B cell (primary cell): ENCODE measurements around the gene MYL12B. TPM values are rescaled to one million over a fixed set of nuclear protein-coding genes. Genes with fewer than 3 reads are reported as not detected.

Experiments
- ATAC-seq: fragments of 200-7000 bp; cut with Tn5 transposase; one replicate; pipeline ENCODE4 v1.10.0; 2021; ENCODE audit warnings: low read depth, mild to moderate bottlenecking, moderate number of reproducible peaks, moderate library complexity
- CTCF ChIA-PET: fragments of 350-600 bp; sonication (Branson Sonifier 250); formaldehyde crosslinking; loops from one replicate; lab custom pipeline; 2021; ENCODE audit warnings: antibody characterized with exemption, inconsistent platforms; lab: Charles Lee
- POLR2A ChIA-PET: fragments of 350-600 bp; sonication (Branson Sonifier 250); formaldehyde crosslinking; loops from one replicate; lab custom pipeline; 2021; ENCODE audit warnings: antibody characterized with exemption; lab: Charles Lee
- DNase-seq: peaks from one replicate; pipeline ENCODE4 v3.0.0; 2013
- H2AFZ ChIP-seq: 2 replicates; pipeline ENCODE4 v1.6.1; 2012; ENCODE audit warnings: mild to moderate bottlenecking, low read depth, low read length; ENCODE audit not compliant: insufficient read depth, poor library complexity, severe bottlenecking
- H3K27ac ChIP-seq, 2 donors: 1 replicate in 1 of 2; 2 replicates in 1 of 2; pipeline ENCODE4 v1.5.1; 2012 to 2013; ENCODE audit warnings: low read length in 2 of 2, mild to moderate bottlenecking in 2 of 2, moderate library complexity in 1 of 2
- H3K27me3 ChIP-seq, 4 experiments: fragments of 200-600 bp in 1 of 4; sonication (generic) in 1 of 4; replicated peaks in 1 of 4; 1 replicate in 2 of 4; 2 replicates in 2 of 4; pipeline versions ENCODE4 v1.6.1 to v1.7.0; 2013 to 2016; ENCODE audit warnings: low read length in 3 of 4, mild to moderate bottlenecking in 2 of 4, mixed read lengths in 1 of 4, moderate library complexity in 1 of 4; ENCODE audit not compliant: insufficient read depth in 4 of 4, control insufficient read depth in 3 of 4; ENCODE audit errors: control extremely low read depth in 1 of 4
- H3K36me3 ChIP-seq, 2 experiments: replicated peaks in 1 of 2; 1 replicate in 1 of 2; 2 replicates in 1 of 2; pipeline versions ENCODE4 v1.6.1 to v1.7.1; 2013; ENCODE audit warnings: low read length in 1 of 2; ENCODE audit not compliant: insufficient read depth in 2 of 2, control insufficient read depth in 1 of 2; ENCODE audit errors: control extremely low read depth in 1 of 2, extremely low read depth in 1 of 2
- H3K4me1 ChIP-seq, 2 donors: fragments of 200-600 bp in 1 of 2; sonication (generic) in 1 of 2; 1 replicate in 1 of 2; 2 replicates in 1 of 2; pipeline versions ENCODE4 v1.5.1 to v1.6.1; 2013 to 2017; ENCODE audit warnings: low read length in 2 of 2; ENCODE audit not compliant: control insufficient read depth in 2 of 2, insufficient read depth in 2 of 2
- H3K4me2 ChIP-seq: replicated peaks from 2 replicates; pipeline ENCODE3; 2012; ENCODE audit warnings: mild to moderate bottlenecking, low read depth, low read length; ENCODE audit not compliant: poor library complexity, severe bottlenecking
- H3K4me3 ChIP-seq, 5 experiments: fragments of 200-600 bp in 1 of 5; sonication (generic) in 1 of 5; 1 replicate in 3 of 5; 2 replicates in 2 of 5; pipeline versions ENCODE4 v1.5.1 to v1.7.0; 2011 to 2016; ENCODE audit warnings: low read length in 4 of 5, mild to moderate bottlenecking in 4 of 5, low read depth in 2 of 5, control low read depth in 1 of 5, moderate library complexity in 1 of 5; ENCODE audit not compliant: insufficient read depth in 1 of 5; ENCODE audit errors: control extremely low read depth in 1 of 5, extremely low read depth in 1 of 5
- H3K79me2 ChIP-seq: fragments of 200-600 bp; sonication (generic); one replicate; pipeline ENCODE4 v1.6.0; 2016; ENCODE audit warnings: low read length; ENCODE audit not compliant: control insufficient read depth, insufficient read depth
- H3K9ac ChIP-seq: fragments of 200-600 bp; sonication (generic); 2 replicates; pipeline ENCODE4 v1.6.1; 2017; ENCODE audit warnings: mild to moderate bottlenecking, low read length, moderate library complexity
- H3K9me3 ChIP-seq, 3 donors: one replicate each; pipeline versions ENCODE4 v1.6.1 to v1.7.1; 2013; ENCODE audit warnings: low read length in 2 of 3; ENCODE audit not compliant: control insufficient read depth in 2 of 3, insufficient read depth in 1 of 3; ENCODE audit errors: control extremely low read depth in 1 of 3
- H4K20me1 ChIP-seq: 2 replicates; pipeline ENCODE4 v1.6.0; 2012; ENCODE audit warnings: mild to moderate bottlenecking, low read length; ENCODE audit not compliant: insufficient read depth, control insufficient read depth, poor library complexity, severe bottlenecking
- H3K27ac Mint-ChIP-seq: one replicate; pipeline ENCODE4 v1.8.0; 2021; ENCODE audit warnings: mixed read lengths
- H3K27me3 Mint-ChIP-seq: one replicate; pipeline ENCODE4 v1.8.0; 2021; ENCODE audit warnings: mixed read lengths
- H3K4me1 Mint-ChIP-seq: one replicate; pipeline ENCODE4 v1.8.0; 2021; ENCODE audit warnings: mixed read lengths
- H3K4me3 Mint-ChIP-seq: one replicate; pipeline ENCODE4 v1.8.0; 2021; ENCODE audit warnings: mixed read lengths
- H3K9me3 Mint-ChIP-seq: one replicate; pipeline ENCODE4 v1.8.0; 2022; ENCODE audit warnings: mixed read lengths; ENCODE audit not compliant: insufficient read depth
- EZH2 ChIP-seq: IDR thresholded peaks from 2 replicates; pipeline ENCODE4 v1.6.1; 2012; ENCODE audit warnings: borderline replicate concordance, low read depth, mild to moderate bottlenecking, moderate library complexity, low read length; ENCODE audit not compliant: insufficient read depth, poor library complexity, severe bottlenecking
- WGBS: methylation state at CpG from one replicate; pipeline ENCODE4 v1.1.5; 2013; ENCODE audit warnings: missing lambda C conversion rate; ENCODE audit not compliant: insufficient coverage; 5-methylcytosine and 5-hydroxymethylcytosine counted together
- intact Hi-C: fragments of 100-400 bp; cut with micrococcal nuclease; formaldehyde crosslinking; loops from one replicate; pipeline ENCODE4 v1.10.0; 2022
- polyA plus RNA-seq: library from polyadenylated mRNA; depleted of rRNA; stranded (reverse); fragments of >200 nt; gene quantifications from 2 replicates; pipeline ENCODE4 v1.2.3, GENCODE V29; 2012
- total RNA-seq, 2 donors: library from RNA; stranded (reverse); fragments of 120-200 nt in 1 of 2; gene quantifications; 1 replicate in 1 of 2; 2 replicates in 1 of 2; pipeline versions ENCODE4 v1.2.3 to v1.2.4, GENCODE V29; 2013 to 2022
- TF ChIP-seq, protein P1 (sequence below): fragments of 200-600 bp; IDR thresholded peaks from one replicate; pipeline ENCODE4 v1.8.0; 2022; ENCODE audit warnings: antibody characterized with exemption, mild to moderate bottlenecking

The MYL12B gene
- total and polyA plus RNA-seq, 2 donors (not counting 1 experiment from before 2014, with no cell fraction given) = 127 to 139 TPM

DNA sequence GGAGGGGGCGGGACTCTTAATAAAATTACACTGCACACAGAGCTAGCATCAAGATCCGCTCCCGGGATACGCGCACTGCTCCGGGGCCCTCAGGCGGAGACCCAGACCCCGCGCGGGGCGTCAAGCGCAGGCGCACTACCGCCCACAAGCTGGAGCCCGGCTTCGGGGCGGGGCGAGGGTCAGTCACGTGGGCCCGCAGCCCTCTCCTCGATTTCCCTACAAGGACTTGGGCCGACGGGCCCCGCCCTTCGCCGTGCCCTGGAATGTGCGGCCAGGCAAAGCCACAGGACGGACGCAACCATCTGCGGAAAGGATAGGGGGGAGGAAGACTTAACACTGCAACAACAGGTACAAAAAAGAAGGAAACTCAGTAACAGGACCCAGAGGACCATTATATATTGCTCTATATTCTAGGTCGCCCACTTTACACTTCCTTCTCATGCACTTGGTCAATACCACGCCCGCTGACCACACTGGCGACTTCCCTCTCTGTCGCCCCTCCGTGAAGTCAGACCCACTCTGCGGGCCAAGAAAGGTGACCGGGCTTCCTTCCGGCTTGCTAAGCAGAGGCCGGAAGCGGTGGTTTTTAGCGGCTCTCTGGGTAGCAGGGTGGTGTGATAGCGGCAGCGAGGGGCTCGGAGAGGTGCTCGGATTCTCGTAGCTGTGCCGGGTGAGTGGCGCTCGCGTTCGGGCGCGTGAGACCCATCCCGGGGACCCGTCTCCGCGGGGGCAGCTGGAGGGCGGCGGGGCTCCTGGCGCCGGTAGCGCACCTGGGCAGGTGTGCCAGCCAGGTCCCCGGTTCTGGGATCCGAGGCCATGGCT, 14.5 kb upstream of the MYL12B start, which contains the start of gene MYL12A:
TSS of gene MYL12A (plus strand) at position 562 of the 822 bp plus-strand sequence. CDS start 5,447 bp downstream, outside the sequence.
- DNase-seq (peak; percentile 95), ATAC-seq (peak; percentile 70)
- WGBS = under 1% methylated on average over 57 of the region's 65 CpGs
- peaks cover 1% of the 10 kb centered on the region for H4K20me1 ChIP-seq
- H3K27ac Mint-ChIP-seq = peak within 1 kb of the TSS; percentile 97
- intact Hi-C loops = loop anchor here (1.0 to 5.0 kb wide), 9 partner anchors 14 to 677 kb away; partner anchors contain the start of genes METTL4 and NDC80
- H2AFZ ChIP-seq = peak within 1 kb of the TSS; percentile 81
- no peaks in the 10 kb centered on the region for H3K9me3 Mint-ChIP-seq
- ChIA-PET POLR2A (interaction anchor here (0.5 to 4.2 kb wide), 15 partner anchors 9 to 589 kb away, joined by 3 to 35 read pairs (median 4); partner anchors contain the start of gene MYL12B), CTCF (interaction anchor here (0.9 to 7.5 kb wide), 27 partner anchors 9 to 418 kb away, joined by 3 to 155 read pairs (median 12); partner anchors contain the start of gene MYL12B)
- peak within 1 kb of the TSS; percentile 84 for H3K4me2 ChIP-seq
- no peaks in the 10 kb centered on the region for H3K27me3 ChIP-seq
- peaks cover 48% of the 10 kb centered on the region for H3K79me2 ChIP-seq
- H3K9me3 ChIP-seq = peaks cover 0 to 2% (median 0%) of the 10 kb centered on the region in 3 donors
- peaks cover 40 to 47% of the 10 kb centered on the region in 2 donors for H3K4me1 ChIP-seq
- peaks cover 0 to 11% of the 10 kb centered on the region in 2 experiments for H3K36me3 ChIP-seq
- TF ChIP-seq EZH2 = no peak
- peak within 1 kb of the TSS; percentile 91 for H3K4me3 Mint-ChIP-seq
- peak within 1 kb of the TSS; percentile 84 for H3K9ac ChIP-seq
- peak within 1 kb of the TSS; percentile 91 to 99 (median 96) for H3K4me3 ChIP-seq
- H3K4me1 Mint-ChIP-seq = peaks cover 49% of the 10 kb centered on the region
- H3K27ac ChIP-seq = peak within 1 kb of the TSS; percentile 89 to 94
- H3K27me3 Mint-ChIP-seq = no peaks in the 10 kb centered on the region

- WGBS = under 1% methylated on average over 20 of the region's 22 CpGs
- Mint-ChIP-seq H3K4me3 (peak overlapping the region; percentile 91), H3K4me1 (peaks cover 56% of the 10 kb centered on the region), H3K9me3 (no peaks in the 10 kb centered on the region), H3K27me3 (no peaks in the 10 kb centered on the region), H3K27ac (peak overlapping the region; percentile 97)
- Histone ChIP-seq H3K9me3 (no peaks in the 10 kb centered on the region), H3K4me2 (peak overlapping the region; percentile 84), H3K9ac (peak overlapping the region; percentile 84), H4K20me1 (peaks cover 8% of the 10 kb centered on the region), H3K27ac (peak overlapping the region; percentile 89 to 94), H3K27me3 (no peaks in the 10 kb centered on the region), H3K36me3 (peaks cover 0 to 14% of the 10 kb centered on the region in 2 experiments), H3K4me1 (peaks cover 47 to 49% of the 10 kb centered on the region in 2 donors), H3K79me2 (peaks cover 55% of the 10 kb centered on the region), H3K4me3 (peak overlapping the region; percentile 91 to 99 (median 96)), H2AFZ (peak overlapping the region; percentile 81)
- no peak for TF ChIP-seq EZH2
- TF ChIP-seq, protein P1, sequence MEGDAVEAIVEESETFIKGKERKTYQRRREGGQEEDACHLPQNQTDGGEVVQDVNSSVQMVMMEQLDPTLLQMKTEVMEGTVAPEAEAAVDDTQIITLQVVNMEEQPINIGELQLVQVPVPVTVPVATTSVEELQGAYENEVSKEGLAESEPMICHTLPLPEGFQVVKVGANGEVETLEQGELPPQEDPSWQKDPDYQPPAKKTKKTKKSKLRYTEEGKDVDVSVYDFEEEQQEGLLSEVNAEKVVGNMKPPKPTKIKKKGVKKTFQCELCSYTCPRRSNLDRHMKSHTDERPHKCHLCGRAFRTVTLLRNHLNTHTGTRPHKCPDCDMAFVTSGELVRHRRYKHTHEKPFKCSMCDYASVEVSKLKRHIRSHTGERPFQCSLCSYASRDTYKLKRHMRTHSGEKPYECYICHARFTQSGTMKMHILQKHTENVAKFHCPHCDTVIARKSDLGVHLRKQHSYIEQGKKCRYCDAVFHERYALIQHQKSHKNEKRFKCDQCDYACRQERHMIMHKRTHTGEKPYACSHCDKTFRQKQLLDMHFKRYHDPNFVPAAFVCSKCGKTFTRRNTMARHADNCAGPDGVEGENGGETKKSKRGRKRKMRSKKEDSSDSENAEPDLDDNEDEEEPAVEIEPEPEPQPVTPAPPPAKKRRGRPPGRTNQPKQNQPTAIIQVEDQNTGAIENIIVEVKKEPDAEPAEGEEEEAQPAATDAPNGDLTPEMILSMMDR = no peak
- ATAC-seq (peak; percentile 0), DNase-seq (no peak)
- intact Hi-C loops = loop anchor here (5.0 kb wide), 1 partner anchor 611 kb away; no protein-coding TSS in a partner anchor
- CTCF ChIA-PET = interaction anchor here (0.7 to 7.5 kb wide), 20 partner anchors 9 to 418 kb away, joined by 3 to 155 read pairs (median 13); partner anchors contain the start of gene MYL12B
- POLR2A ChIA-PET = interaction anchor here (0.5 to 4.2 kb wide), 9 partner anchors 9 to 592 kb away, joined by 3 to 35 read pairs (median 8); partner anchors contain the start of genes MYL12B and SMCHD1
Observed at GRCh38 chr18:3248062-3248657, 13.8 kb upstream of the MYL12B start.
